Measurements from ENCODE around the gene LRRC74B.
"Not testable (repeated sequence)": the region's sequence is repeated elsewhere in the genome, so short reads cannot be mapped to it uniquely, and the experiment has no call there.

Gene LRRC74B

GRCh38 chr22:21055880-21056319, 10.2 kb downstream of the LRRC74B start:
- no peak for DNase-seq

GRCh38 chr22:21060363-21060762, 14.6 kb downstream of the LRRC74B start:
- not testable (repeated sequence) for DNase-seq

DNA sequence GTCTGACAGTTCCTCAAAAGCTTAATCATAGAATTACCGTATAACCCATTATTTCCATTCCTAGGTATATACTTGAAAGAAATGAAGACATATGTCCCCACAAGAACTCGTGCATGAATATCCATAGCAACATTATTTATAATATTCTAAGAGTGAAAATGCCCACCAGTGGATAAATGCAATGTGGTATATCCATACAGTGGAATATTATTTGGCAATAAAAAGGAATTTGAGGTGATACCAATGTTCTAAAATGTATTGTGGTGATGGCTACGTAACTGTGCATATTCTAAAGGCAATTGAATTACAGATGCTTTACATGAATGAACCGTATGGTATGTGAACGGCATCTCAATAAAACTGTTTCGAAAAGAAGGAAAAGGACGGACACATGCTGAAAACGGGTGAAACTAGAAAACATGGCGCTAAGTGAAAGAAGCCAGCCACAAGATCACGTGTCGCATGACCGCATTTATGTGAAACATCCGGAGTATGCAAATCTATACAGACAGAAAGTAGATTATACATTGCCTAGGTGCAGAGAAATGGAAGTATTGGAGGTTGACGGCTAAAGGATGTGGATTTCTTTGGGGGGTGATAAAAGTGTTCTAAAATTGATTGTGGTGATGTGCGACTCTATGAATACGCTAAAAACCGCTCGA, 16.0 kb downstream of the LRRC74B start:
- DNase-seq = not testable (repeated sequence)

DNA sequence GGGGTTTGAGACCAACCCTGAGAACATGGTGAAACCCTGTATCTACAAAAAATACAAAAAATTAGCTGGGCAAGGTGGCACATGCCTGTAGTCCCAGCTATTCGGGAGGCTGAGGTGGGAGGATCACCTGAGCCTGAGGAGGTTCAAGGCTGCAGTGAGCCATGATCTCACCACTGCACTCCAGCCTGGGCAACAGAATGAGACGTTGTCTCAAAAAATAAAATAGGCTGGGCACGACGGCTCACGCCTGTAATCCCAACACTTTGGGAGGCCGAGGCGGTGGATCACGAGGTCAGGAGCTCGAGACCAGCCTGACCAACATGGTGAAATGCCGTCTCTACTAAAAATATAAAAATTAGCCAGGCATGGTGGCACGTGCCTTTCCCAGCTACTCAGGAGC, 18.7 kb downstream of the LRRC74B start:
- DNase-seq = not testable (repeated sequence)

DNA sequence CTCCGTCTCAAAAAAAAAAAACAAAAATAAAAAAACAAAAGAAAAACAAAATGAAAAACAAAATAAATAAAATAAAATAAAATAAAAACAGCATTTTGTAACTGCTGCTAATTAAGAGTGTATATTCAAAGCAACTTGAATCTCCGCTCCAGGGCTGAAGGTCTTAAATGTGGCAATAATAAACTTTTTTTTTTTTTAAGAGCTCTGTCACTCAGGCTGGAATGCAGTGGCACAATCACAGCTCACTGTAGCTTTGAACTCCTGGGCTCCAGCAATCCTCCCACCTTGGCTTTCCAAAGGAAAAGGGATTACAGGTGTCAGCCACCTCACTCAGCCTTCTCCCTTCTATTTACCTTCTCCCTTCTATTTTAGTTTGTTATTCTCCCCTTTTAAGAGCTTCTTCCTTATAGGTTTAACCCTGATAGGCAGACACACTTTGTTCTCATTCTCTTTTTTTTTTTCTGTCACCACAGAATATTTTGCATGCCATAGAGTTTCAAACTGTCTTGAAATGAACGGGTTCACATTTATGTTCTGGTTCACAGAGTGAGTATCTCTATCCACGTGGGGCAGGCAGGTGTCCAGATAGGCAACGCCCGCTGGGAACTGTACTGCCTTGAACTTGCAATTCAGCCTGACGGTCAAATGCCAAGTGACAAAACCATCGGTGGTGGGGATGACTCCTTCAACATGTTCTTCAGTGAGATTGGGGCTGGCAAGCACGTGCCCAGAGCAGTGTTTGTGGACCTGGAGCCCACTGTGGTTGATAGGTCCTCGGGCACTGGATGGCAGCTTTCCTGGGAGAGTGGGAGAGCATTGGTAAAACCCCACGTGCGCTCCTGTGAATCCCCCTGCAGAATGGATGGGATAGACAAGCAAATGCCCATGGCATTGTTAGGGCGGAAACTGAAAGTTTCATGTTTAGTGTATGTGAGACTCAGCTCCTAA, 19.4 kb downstream of the LRRC74B start:
- no peak for DNase-seq

GRCh38 chr22:21067075-21067900, 21.5 kb downstream of the LRRC74B start:
- DNase-seq = no peak

GRCh38 chr22:21067901-21068680, 22.3 kb downstream of the LRRC74B start:
- no peak for DNase-seq

DNA sequence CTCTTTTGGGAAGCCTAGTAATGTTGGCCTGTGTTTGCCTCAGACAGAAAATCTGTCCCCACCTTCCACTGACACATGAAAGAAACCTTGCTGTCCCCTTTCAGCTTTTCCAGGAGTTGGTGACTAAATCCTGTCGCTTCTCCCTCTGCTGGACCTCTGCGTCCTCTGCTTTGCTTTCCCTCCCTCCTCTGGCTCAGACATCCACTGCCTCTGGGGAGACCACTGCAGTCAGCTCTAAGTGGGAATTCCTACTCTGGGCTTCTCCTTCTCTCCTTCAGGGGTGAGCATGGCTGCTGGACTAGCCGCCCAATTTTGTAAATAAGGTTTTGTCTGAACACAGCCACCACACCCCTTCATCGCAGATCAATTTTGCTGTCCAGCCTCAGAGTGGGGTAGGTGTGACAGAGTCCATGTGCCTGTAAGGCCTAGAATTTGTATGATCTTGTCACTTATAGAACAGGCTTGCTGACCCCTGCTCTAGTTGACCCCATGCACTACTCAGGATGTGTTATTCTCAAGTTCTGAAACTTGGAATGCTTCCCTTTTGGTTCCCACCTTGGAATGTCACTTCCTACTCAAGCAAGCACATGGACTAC, 23.0 kb downstream of the LRRC74B start:
- no peak for DNase-seq

GRCh38 chr22:21069375-21069774, 23.6 kb downstream of the LRRC74B start:
- no peak for DNase-seq

- no peak for DNase-seq
Measured at GRCh38 chr22:21070690-21071615, 25.2 kb downstream of the LRRC74B start.

DNA sequence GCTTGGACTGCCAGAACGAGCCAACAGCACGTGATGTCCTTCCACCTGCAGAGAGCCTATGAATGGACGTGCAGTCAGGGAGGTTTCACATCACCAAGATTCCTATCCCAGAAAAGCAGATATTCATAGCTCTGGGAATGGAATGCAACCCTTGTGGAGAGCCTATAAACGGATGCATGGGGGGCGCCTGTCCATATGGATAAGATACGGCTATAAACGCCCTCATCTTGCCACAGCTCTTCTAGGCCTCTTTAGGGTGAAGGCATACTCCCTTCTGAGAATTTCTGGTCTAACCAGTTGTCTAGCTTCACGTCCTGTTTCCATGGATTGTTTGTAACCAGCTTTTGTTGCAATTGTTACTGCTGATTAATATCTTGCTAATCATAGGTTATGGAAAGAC, 26.1 kb downstream of the LRRC74B start:
- not testable (repeated sequence) for DNase-seq

DNA sequence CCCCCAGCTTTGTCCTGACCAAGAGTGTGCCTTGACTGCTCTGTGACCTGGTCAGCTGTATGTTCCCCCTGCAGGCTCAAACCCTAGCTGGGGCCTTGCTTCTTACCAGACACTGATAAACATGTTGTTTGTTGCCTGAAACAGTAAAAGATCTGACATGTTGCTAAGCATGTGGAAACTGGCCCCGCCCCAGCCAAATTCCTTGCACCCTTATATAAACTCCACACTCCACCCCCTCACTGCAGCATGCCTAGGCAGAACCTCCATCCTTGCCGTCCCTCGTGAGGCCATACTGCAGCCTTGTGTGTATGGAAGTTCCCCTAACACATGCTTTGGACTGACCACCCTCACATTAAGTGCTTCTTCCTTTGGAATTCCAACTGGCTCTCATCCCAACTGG, 27.3 kb downstream of the LRRC74B start:
- DNase-seq = no peak

GRCh38 chr22:21073482-21073881, 27.7 kb downstream of the LRRC74B start:
- DNase-seq = no peak

DNA sequence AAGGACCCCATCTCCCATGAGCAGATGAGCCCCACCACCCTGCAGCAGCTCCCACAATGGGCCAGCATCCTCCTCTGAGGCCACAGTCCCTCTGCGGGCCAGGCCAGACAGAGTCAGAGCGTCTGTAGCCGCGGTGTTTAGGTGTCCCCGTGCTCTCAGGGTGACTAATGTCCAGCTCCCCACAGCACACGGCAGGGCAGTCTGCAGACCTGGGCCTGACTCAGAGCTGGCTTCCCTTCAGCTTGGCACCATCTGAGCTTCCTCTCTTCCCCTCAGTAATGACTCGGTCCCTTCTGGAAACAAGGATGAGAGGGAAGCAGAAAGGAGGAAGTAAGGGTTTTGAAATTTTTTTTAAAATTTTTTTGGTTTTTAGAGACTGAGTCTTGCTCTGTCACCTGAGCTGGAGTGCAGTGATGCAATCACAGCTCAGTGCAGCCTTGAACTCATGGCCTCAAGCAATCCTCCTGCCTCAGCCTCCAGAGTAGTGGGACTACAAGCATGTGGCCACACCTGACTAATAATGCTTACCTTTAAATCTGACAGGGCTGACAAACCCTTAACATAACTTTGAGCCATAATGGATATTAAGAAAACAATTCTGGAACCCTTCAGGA, 28.5 kb downstream of the LRRC74B start:
- no peak for DNase-seq

- no peak for DNase-seq
Measured at GRCh38 chr22:21075516-21076138, 29.9 kb downstream of the LRRC74B start.

GRCh38 chr22:21076912-21077625, 31.3 kb downstream of the LRRC74B start:
- no peak for DNase-seq

GRCh38 chr22:21077884-21078508, 32.2 kb downstream of the LRRC74B start:
- DNase-seq = no peak

DNA sequence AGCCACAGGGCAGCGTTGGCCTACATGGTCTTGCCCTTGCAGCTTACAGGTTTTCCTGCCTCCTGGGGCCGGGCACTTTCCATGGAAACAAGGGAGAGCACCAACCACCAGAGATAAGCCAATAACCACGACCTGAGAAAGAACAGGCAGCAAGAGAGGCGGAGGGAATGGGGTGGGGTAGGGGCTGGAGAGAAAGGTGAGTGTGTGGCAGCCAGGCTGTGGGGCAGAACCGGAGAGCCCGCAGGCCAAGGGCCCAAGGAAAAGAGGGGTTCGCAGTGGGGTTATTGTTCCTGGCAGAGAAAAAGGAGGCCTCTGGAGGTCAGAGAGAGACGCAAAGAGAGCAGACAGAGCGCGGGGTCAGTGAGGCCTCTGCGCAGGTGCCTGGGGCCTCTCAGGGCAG, 33.2 kb downstream of the LRRC74B start:
- DNase-seq = no peak

DNA sequence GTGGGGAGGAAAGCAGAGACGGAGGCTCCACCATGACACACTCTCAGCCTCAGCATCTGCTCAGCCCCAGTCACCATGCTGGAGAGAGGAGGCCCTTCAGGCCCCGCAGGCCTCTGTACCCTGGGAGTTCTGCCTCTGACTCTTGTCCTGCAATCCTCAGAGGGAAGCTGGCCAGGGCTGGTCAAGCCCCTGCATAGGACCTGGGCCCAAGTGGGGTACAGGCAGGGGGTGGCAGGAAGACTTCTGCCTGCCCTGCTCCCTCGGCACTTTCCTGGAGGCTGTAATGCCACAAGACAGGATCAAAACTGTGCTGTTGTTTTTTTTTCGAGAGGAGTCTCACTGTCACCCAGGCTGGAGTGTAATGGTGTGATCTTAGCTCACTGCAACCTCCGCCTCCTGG, 33.7 kb downstream of the LRRC74B start:
- no peak for DNase-seq

All from activated naive CD4-positive, alpha-beta T cell treated with anti-CD3 and anti-CD28 coated beads, Interleukin-2, amount 50 U/mL, for 16 hours (primary cell).